ENCODE data around the gene NEGR1.

DNA sequence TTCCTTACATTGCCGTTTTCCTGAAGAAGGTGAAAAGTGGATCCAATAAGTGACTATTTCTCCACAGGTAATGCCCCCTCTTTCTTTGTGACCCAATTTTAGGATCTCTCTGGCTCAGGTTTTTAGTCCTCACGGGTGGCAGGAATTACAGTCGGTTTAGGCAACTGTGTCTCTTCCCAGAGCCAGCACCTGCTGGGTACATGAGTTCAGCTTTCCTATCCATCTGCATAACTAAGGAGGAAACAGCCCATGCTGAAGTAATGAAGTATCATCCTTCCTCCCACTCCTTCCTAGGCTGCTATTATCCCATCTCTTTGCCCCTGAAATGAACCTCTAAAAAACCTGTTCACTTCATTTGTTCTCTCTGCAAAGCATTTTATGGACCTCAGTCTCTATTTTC, 544.6 kb downstream of the NEGR1 start:
- TF ChIP-seq, protein P1, sequence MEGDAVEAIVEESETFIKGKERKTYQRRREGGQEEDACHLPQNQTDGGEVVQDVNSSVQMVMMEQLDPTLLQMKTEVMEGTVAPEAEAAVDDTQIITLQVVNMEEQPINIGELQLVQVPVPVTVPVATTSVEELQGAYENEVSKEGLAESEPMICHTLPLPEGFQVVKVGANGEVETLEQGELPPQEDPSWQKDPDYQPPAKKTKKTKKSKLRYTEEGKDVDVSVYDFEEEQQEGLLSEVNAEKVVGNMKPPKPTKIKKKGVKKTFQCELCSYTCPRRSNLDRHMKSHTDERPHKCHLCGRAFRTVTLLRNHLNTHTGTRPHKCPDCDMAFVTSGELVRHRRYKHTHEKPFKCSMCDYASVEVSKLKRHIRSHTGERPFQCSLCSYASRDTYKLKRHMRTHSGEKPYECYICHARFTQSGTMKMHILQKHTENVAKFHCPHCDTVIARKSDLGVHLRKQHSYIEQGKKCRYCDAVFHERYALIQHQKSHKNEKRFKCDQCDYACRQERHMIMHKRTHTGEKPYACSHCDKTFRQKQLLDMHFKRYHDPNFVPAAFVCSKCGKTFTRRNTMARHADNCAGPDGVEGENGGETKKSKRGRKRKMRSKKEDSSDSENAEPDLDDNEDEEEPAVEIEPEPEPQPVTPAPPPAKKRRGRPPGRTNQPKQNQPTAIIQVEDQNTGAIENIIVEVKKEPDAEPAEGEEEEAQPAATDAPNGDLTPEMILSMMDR (conservative IDR thresholded peaks at IDR 0.05; ENCODE audit: low read depth in 2 of 2) = no peak
- TF ChIP-seq EZH2 (IDR thresholded peaks at IDR 0.05; ENCODE audit: low read depth, unreplicated experiment) (no peak), POLR2AphosphoS5 (IDR thresholded peaks at IDR 0.05; ENCODE audit: low read depth) (no peak), STAT1 (IDR thresholded peaks at IDR 0.05; ENCODE audit: unreplicated experiment) (no peak), JUNB (IDR thresholded peaks at IDR 0.05; ENCODE audit: unreplicated experiment) (no peak)
- TF ChIP-seq, protein P2, sequence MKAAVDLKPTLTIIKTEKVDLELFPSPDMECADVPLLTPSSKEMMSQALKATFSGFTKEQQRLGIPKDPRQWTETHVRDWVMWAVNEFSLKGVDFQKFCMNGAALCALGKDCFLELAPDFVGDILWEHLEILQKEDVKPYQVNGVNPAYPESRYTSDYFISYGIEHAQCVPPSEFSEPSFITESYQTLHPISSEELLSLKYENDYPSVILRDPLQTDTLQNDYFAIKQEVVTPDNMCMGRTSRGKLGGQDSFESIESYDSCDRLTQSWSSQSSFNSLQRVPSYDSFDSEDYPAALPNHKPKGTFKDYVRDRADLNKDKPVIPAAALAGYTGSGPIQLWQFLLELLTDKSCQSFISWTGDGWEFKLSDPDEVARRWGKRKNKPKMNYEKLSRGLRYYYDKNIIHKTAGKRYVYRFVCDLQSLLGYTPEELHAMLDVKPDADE (IDR thresholded peaks at IDR 0.05) = no peak

Measured in GM23338 (cell line).